Raji (cell line): ENCODE measurements around the gene IL6R.

ENCODE experiments used
- POLR2A ChIP-seq: IDR thresholded peaks from 2 replicates; pipeline ENCODE4 v1.6.1; 2011; ENCODE audit warnings: low read depth, low read length, control low read depth; ENCODE audit not compliant: insufficient read depth

Gene IL6R

GRCh38 chr1:154435599-154436200, 30.6 kb downstream of the IL6R start:
- no peak for TF ChIP-seq POLR2A

GRCh38 chr1:154436433-154436832, 31.3 kb downstream of the IL6R start:
- TF ChIP-seq POLR2A: no peak

- no peak for TF ChIP-seq POLR2A
Measured at GRCh38 chr1:154440036-154440804, 35.1 kb downstream of the IL6R start.

GRCh38 chr1:154441241-154441888, 36.2 kb downstream of the IL6R start:
- TF ChIP-seq POLR2A: no peak

- TF ChIP-seq POLR2A: no peak
Measured at GRCh38 chr1:154442006-154442740, 37.0 kb downstream of the IL6R start.

GRCh38 chr1:154443274-154444013, 38.3 kb downstream of the IL6R start:
- no peak for TF ChIP-seq POLR2A

- TF ChIP-seq POLR2A: no peak
Measured at GRCh38 chr1:154445040-154445472, 39.9 kb downstream of the IL6R start.

- TF ChIP-seq POLR2A: no peak
Measured at GRCh38 chr1:154446292-154446691, 41.1 kb downstream of the IL6R start.

GRCh38 chr1:154446789-154447188, 41.6 kb downstream of the IL6R start:
- no peak for TF ChIP-seq POLR2A

- TF ChIP-seq POLR2A: no peak
Measured at GRCh38 chr1:154448331-154448811, 43.2 kb downstream of the IL6R start.

- TF ChIP-seq POLR2A: no peak
Measured at GRCh38 chr1:154453161-154453560, 48.0 kb downstream of the IL6R start.

GRCh38 chr1:154453574-154454352, 48.6 kb downstream of the IL6R start:
- no peak for TF ChIP-seq POLR2A

GRCh38 chr1:154454386-154455120, 49.4 kb downstream of the IL6R start:
- TF ChIP-seq POLR2A: no peak
